Kidney (tissue), 14 donors: ENCODE data around the gene SNRK. TPM values are rescaled to one million over a fixed set of nuclear protein-coding genes. Genes with fewer than 3 reads are reported as not detected.
A peak's percentile ranks its signal among the peaks of the same experiment; 100 is the strongest.

ENCODE experiments used
- DNase-seq, 5 donors: peaks; one replicate each; pipeline ENCODE4 v3.0.0-alpha.2; 2013 to 2020
- FAIRE-seq: peaks from 2 replicates; lab custom pipeline; 2012; peaks lifted over from hg19 to GRCh38; lab: Jason Lieb, UNC
- H3K27ac ChIP-seq, 2 donors: one replicate each; pipeline ENCODE4 v1.7.0; 2013; ENCODE audit warnings: low read depth in 2 of 2, low read length in 2 of 2, inconsistent platforms in 1 of 2
- H3K27me3 ChIP-seq: one replicate; pipeline ENCODE4 v1.7.1; 2013; ENCODE audit warnings: low read length, inconsistent platforms; ENCODE audit not compliant: control insufficient read depth, insufficient read depth
- H3K36me3 ChIP-seq, 3 donors: one replicate each; pipeline versions ENCODE4 v1.7.0 to v1.7.1; 2013; ENCODE audit warnings: low read length in 3 of 3, control low read depth in 1 of 3, inconsistent platforms in 1 of 3; ENCODE audit not compliant: insufficient read depth in 3 of 3, control insufficient read depth in 2 of 3
- H3K4me1 ChIP-seq, 3 donors: one replicate each; pipeline versions ENCODE4 v1.7.0 to v1.7.1; 2013; ENCODE audit warnings: low read length in 3 of 3, inconsistent platforms in 1 of 3, low read depth in 1 of 3; ENCODE audit not compliant: control insufficient read depth in 2 of 3, insufficient read depth in 2 of 3
- H3K4me3 ChIP-seq, 3 donors: one replicate each; pipeline versions ENCODE4 v1.7.0 to v1.8.1; 2013; ENCODE audit warnings: low read length in 3 of 3, control low read depth in 1 of 3, inconsistent platforms in 1 of 3
- H3K9ac ChIP-seq, 3 donors: one replicate each; pipeline versions ENCODE4 v1.7.0 to v1.7.1; 2013; ENCODE audit warnings: low read length in 3 of 3, control low read depth in 1 of 3, inconsistent platforms in 1 of 3
- H3K9me3 ChIP-seq, 3 donors: one replicate each; pipeline versions ENCODE4 v1.7.0 to v1.7.1; 2013; ENCODE audit warnings: low read length in 3 of 3, control low read depth in 1 of 3, inconsistent platforms in 1 of 3; ENCODE audit not compliant: control insufficient read depth in 2 of 3, insufficient read depth in 1 of 3
- CTCF ChIP-seq: IDR thresholded peaks from 3 replicates; pipeline ENCODE4 v1.5.1; 2012; ENCODE audit warnings: mild to moderate bottlenecking, moderate library complexity, borderline replicate concordance; ENCODE audit not compliant: insufficient read depth; ENCODE audit errors: extremely low read depth
- intact Hi-C: fragments of 100-400 bp; cut with DNase I; formaldehyde crosslinking; loops from one replicate; pipeline ENCODE4 v1.11.1; 2022
- polyA plus RNA-seq: library from polyadenylated mRNA; stranded (reverse); fragments of 350-450 nt; fragmentation: Illumina TruSeq; extraction: RNeasy Lipid Tissue Mini Kit (QIAGEN cat#74804); gene quantifications from one replicate; pipeline ENCODE4 v1.2.3, GENCODE V29; 2014; ENCODE audit warnings: low read depth, low replicate concordance; ENCODE audit not compliant: insufficient read depth
- total RNA-seq: library from RNA; stranded (reverse); fragmentation: NEBNext Ultra II Directional; extraction: Animal tissue kit (Norgen Biotek cat#: 25700); gene quantifications from one replicate; pipeline ENCODE4 v1.2.1, GENCODE V29; 2021
- donor health status: control.
- donor health status: control.
- donor health status: control.
- donor health status: control.
- donor health status: control.
- donor health status: DM: yes; HTN: yes; CAD: no.
- donor health status: Normal renal cell carcinoma (clear cell type).

The SNRK gene
- total and polyA plus RNA-seq, 2 donors from 2014 or later, result 15.6 to 62.3 TPM

- FAIRE-seq, result no peak
- intact Hi-C loops, result no loop called here
- Histone ChIP-seq H3K4me3 (no peak overlapping the region), H3K27ac (no peak overlapping the region), H3K9ac (no peak overlapping the region), H3K9me3 (no peaks in the 10 kb centered on the region), H3K27me3 (no peaks in the 10 kb centered on the region), H3K4me1 (no peaks in the 10 kb centered on the region), H3K36me3 (no peaks in the 10 kb centered on the region)
- TF ChIP-seq CTCF, result no peak
- DNase-seq, result no peak
These were observed 6.8 kb upstream of the SNRK start for GRCh38 chr3:43279532-43279931.

GRCh38 chr3:43281020-43281419 lies 5.3 kb upstream of the SNRK start:
- no peaks in the 10 kb centered on the region for H3K36me3 ChIP-seq
- no peak overlapping the region for H3K27ac ChIP-seq
- H3K4me1 ChIP-seq, result no peaks in the 10 kb centered on the region
- no peak for DNase-seq
- no peaks in the 10 kb centered on the region for H3K27me3 ChIP-seq
- H3K9ac ChIP-seq, result no peak overlapping the region
- TF ChIP-seq CTCF, result no peak
- no peak overlapping the region for H3K4me3 ChIP-seq
- no peaks in the 10 kb centered on the region for H3K9me3 ChIP-seq
- no peak for FAIRE-seq
- intact Hi-C loops, result no loop called here

GRCh38 chr3:43284171-43284570 lies 2.2 kb upstream of the SNRK start:
- H3K4me3 ChIP-seq, result no peak overlapping the region
- no peak for TF ChIP-seq CTCF
- no peaks in the 10 kb centered on the region for H3K36me3 ChIP-seq
- intact Hi-C loops, result no loop called here
- H3K27me3 ChIP-seq, result no peaks in the 10 kb centered on the region
- no peak overlapping the region for H3K9ac ChIP-seq
- FAIRE-seq, result no peak
- peaks cover 0 to 6% (median 3%) of the 10 kb centered on the region in 3 donors for H3K4me1 ChIP-seq
- no peak overlapping the region for H3K27ac ChIP-seq
- no peak for DNase-seq
- no peaks in the 10 kb centered on the region for H3K9me3 ChIP-seq

- Histone ChIP-seq H3K4me1 (peaks cover 3 to 6% (median 4%) of the 10 kb centered on the region in 3 donors), H3K36me3 (no peaks in the 10 kb centered on the region), H3K27me3 (no peaks in the 10 kb centered on the region), H3K27ac (no peak overlapping the region), H3K4me3 (peak overlapping the region in 2 of 3 donors; percentile 53 to 71), H3K9me3 (no peaks in the 10 kb centered on the region), H3K9ac (no peak overlapping the region)
- intact Hi-C loops, result no loop called here
- no peak for TF ChIP-seq CTCF
- FAIRE-seq (no peak), DNase-seq (peak in 2 of 5 donors; percentile 15 to 43)
These were observed 696 bp upstream of the SNRK start for GRCh38 chr3:43285644-43286043.
